22Rv1 (cell line): ENCODE measurements around the gene DCDC1.
A peak's percentile ranks its signal among the peaks of the same experiment; 100 is the strongest.

Experiments
- H3K27ac ChIP-seq: fragments of 450-650 bp; 2 replicates; pipeline ENCODE4 v1.5.1; 2017
- CTCF ChIP-seq: fragments of 450-650 bp; IDR thresholded peaks from 2 replicates; pipeline ENCODE4 v1.5.1; 2017; ENCODE audit warnings: mild to moderate bottlenecking
- ZFX ChIP-seq: fragments of 450-650 bp; IDR thresholded peaks from 2 replicates; pipeline ENCODE4 v1.6.1; 2017; ENCODE audit warnings: antibody characterized with exemption, borderline replicate concordance

DCDC1 gene

DNA sequence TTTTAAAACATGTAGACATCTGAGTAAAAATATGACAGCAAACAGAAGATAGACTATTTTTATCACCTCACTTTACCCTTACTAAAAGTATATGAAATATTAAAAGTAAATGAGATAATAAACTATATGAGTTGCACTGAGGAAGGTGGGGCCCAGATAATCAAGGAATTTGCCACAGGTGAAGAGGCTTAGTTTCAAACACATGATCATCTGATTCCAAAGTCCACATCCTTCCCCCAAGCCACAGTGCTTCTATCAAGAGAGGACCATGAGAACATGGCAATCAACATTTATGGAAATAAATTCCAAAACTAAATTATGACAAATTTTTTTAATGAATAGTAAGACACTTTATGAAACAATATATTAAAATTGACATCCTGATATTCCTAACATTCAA lies 384.0 kb downstream of the DCDC1 start:
- no peak overlapping the region for H3K27ac ChIP-seq
- no peak for TF ChIP-seq CTCF
- TF ChIP-seq ZFX: no peak

DNA sequence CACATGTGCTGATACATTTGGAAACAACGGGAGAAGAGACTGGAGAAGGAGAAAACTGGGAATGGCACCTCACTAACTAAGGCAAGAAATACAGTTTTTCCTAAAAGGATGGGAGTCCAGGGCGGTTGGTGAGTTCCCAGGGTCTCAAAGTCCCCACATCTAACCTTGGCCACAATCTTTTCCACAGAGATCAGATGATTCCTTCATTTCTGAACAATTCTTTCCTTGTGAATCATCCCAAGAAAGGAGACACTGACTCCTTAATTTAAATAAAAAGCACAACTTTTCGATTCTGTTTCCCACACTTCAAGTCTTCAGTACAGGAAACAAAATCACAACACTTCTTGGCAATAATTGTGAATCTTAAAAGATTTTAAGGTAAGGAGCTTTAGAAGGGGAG lies 384.7 kb downstream of the DCDC1 start:
- no peak overlapping the region for H3K27ac ChIP-seq
- TF ChIP-seq ZFX: no peak
- TF ChIP-seq CTCF: no peak

DNA sequence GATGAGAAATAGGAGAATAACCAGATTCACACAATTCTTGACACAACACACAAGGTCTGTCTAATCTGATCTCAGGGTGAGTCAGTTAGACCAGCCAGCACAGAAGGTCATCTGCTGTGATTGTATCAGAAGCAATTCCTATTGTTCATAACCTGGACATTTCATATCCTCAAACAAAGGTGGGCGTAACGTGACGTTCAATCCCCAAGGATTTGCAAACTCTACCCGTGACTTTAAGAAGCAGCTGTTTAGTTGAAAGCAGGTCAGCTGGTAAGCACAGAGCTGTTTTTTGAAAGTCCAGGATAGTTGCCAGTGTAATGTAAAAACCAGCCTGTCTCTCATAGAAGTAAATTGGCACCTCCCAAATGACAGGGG lies 385.1 kb downstream of the DCDC1 start:
- no peak overlapping the region for H3K27ac ChIP-seq
- TF ChIP-seq CTCF: no peak
- TF ChIP-seq ZFX: no peak

GRCh38 chr11:30983776-30984441 lies 385.6 kb downstream of the DCDC1 start:
- TF ChIP-seq ZFX: no peak
- no peak overlapping the region for H3K27ac ChIP-seq

- TF ChIP-seq CTCF (no peak), ZFX (no peak)
- H3K27ac ChIP-seq: no peak overlapping the region
Measured at GRCh38 chr11:30983143-30983542, 386.4 kb downstream of the DCDC1 start.

DNA sequence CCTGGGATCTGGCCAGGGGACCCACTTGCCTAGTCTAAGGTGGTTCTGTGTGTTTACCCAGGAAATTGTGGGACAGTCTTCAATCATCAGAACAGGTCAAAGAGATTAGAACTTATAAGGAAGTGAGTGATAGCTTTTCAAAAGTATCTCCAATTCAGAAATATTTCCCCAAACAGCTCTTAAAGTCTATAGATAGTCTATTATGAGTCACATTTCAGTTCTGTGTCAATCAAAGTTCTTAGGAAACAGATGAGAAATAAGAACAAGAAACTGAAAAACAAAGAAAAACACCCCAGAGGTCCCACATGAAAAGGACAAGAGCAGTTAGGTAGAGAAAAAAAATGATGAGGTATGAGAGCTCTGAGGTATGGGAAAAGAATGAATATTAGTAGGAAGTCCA lies 402.0 kb downstream of the DCDC1 start:
- TF ChIP-seq CTCF (no peak), ZFX (no peak)
- H3K27ac ChIP-seq: no peak overlapping the region

DNA sequence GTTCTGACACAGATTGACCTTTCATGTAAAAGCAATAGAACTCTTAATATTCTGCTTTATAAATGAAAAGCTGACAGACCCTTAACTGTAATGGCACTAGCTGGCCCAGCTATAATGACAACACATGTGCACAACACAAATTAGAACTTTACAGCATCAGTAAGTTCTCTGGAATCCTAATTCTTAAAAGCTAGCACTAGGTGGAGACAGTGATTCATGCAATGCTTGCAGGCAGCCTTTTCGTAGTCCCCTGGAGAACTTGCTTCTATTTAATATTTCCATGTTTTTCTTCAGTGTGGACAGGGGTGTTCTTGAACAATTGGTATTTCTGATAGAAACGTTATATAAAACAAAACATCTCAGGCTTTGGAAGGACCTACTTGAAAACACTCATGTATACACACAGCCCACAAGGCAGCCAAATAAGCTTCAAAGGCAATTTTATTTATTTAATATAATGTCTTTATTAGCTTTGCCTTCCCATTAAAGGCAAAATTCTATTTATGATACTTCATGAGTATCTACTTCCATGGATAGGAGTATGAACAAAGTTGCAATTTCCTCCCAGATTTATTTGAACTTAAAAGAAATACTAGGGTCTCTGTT lies 409.0 kb downstream of the DCDC1 start:
- no peak overlapping the region for H3K27ac ChIP-seq
- TF ChIP-seq CTCF (peak; percentile 84), ZFX (no peak)

- TF ChIP-seq CTCF: no peak
- no peak for TF ChIP-seq ZFX
- H3K27ac ChIP-seq: no peak overlapping the region
Measured at GRCh38 chr11:30956751-30957150, 412.8 kb downstream of the DCDC1 start.
